Ishikawa (cell line): ENCODE results near the gene CAB39.

ENCODE experiments used
- CEBPB ChIP-seq: IDR thresholded peaks from 2 replicates; pipeline ENCODE4 v1.6.1; 2012
- CREB1 ChIP-seq: IDR thresholded peaks from 2 replicates; pipeline ENCODE4 v1.6.1; 2012; ENCODE audit warnings: low read depth
- EGR1 ChIP-seq: IDR thresholded peaks from 2 replicates; pipeline ENCODE4 v1.6.1; 2012
- EP300 ChIP-seq: IDR thresholded peaks from 2 replicates; pipeline ENCODE4 v1.6.1; 2012; ENCODE audit warnings: borderline replicate concordance
- FOXM1 ChIP-seq: IDR thresholded peaks from 2 replicates; pipeline ENCODE4 v1.6.1; 2012; ENCODE audit warnings: low read depth, borderline replicate concordance
- MAX ChIP-seq: IDR thresholded peaks from 2 replicates; pipeline ENCODE4 v1.6.1; 2012
- NFIC ChIP-seq: IDR thresholded peaks from 2 replicates; pipeline ENCODE4 v1.6.1; 2012
- RAD21 ChIP-seq: IDR thresholded peaks from 2 replicates; pipeline ENCODE4 v1.6.1; 2012; ENCODE audit warnings: low read depth
- REST ChIP-seq: IDR thresholded peaks from 2 replicates; pipeline ENCODE4 v1.6.1; 2012; ENCODE audit warnings: low read depth, mild to moderate bottlenecking
- TAF1 ChIP-seq: IDR thresholded peaks from 2 replicates; pipeline ENCODE4 v1.6.1; 2012; ENCODE audit warnings: low read depth, mild to moderate bottlenecking
- TCF12 ChIP-seq: IDR thresholded peaks from 2 replicates; pipeline ENCODE4 v1.6.1; 2012; ENCODE audit warnings: low read depth
- TEAD4 ChIP-seq: IDR thresholded peaks from 2 replicates; pipeline ENCODE4 v1.6.1; 2012
- USF1 ChIP-seq: IDR thresholded peaks from 2 replicates; pipeline ENCODE4 v1.6.1; 2012
- YY1 ChIP-seq: IDR thresholded peaks from 2 replicates; pipeline ENCODE4 v1.6.1; 2012; ENCODE audit warnings: low read depth
- ZBTB7A ChIP-seq: IDR thresholded peaks from 2 replicates; pipeline ENCODE4 v1.6.1; 2012; ENCODE audit warnings: low read depth

CAB39 gene

GRCh38 chr2:230819433-230819832 is 106.8 kb downstream of the CAB39 start:
- TF ChIP-seq YY1: no peak
- no peak for TF ChIP-seq CEBPB
- TF ChIP-seq EGR1: no peak
- TF ChIP-seq REST: no peak
- no peak for TF ChIP-seq FOXM1
- no peak for TF ChIP-seq RAD21
- no peak for TF ChIP-seq TCF12
- TF ChIP-seq NFIC: no peak
- TF ChIP-seq TEAD4: no peak
- no peak for TF ChIP-seq MAX
- TF ChIP-seq EP300: no peak
- TF ChIP-seq USF1: no peak
- no peak for TF ChIP-seq TAF1
- no peak for TF ChIP-seq CREB1
- no peak for TF ChIP-seq ZBTB7A

- TF ChIP-seq EP300: no peak
- TF ChIP-seq USF1: no peak
- TF ChIP-seq TCF12: no peak
- TF ChIP-seq REST: no peak
- TF ChIP-seq CREB1: no peak
- TF ChIP-seq EGR1: no peak
- no peak for TF ChIP-seq CEBPB
- no peak for TF ChIP-seq RAD21
- no peak for TF ChIP-seq TEAD4
- no peak for TF ChIP-seq MAX
- no peak for TF ChIP-seq NFIC
- no peak for TF ChIP-seq TAF1
- no peak for TF ChIP-seq YY1
- TF ChIP-seq FOXM1: no peak
Observed at GRCh38 chr2:230821261-230821990, 108.8 kb downstream of the CAB39 start.

- TF ChIP-seq NFIC (no peak), TCF12 (no peak), EP300 (no peak), USF1 (no peak), ZBTB7A (no peak), CREB1 (no peak), YY1 (no peak), RAD21 (no peak), REST (no peak), EGR1 (no peak), TAF1 (no peak), MAX (no peak), FOXM1 (no peak), TEAD4 (no peak), CEBPB (no peak)
Observed at GRCh38 chr2:230821991-230822520, 109.4 kb downstream of the CAB39 start.
